ENCODE results near the gene GMPS.
"Not testable (repeated sequence)": the region's sequence is repeated elsewhere in the genome, so short reads cannot be mapped to it uniquely, and the experiment has no call there.

The GMPS gene

DNA sequence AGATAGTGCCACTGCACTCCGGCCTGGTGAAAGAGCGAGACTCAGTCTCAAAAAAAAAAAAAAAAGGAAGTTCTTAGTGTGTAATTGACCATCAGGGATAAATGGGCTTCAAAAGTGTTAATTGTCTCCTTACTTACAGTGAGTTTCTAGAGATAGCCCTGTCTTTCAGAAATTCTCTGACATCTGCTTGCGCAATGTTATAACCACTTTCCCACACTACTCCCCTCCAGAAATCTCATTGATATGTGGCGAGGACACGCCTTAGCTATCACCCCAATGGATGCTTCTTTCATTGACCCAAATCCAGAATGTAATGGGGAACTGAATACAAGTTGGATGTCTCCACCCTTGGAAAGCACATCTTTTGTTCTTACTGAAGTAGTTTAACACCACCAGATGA, 70.9 kb downstream of the GMPS start:
- no peak for DNase-seq (ENCODE audit: low spot score)

DNA sequence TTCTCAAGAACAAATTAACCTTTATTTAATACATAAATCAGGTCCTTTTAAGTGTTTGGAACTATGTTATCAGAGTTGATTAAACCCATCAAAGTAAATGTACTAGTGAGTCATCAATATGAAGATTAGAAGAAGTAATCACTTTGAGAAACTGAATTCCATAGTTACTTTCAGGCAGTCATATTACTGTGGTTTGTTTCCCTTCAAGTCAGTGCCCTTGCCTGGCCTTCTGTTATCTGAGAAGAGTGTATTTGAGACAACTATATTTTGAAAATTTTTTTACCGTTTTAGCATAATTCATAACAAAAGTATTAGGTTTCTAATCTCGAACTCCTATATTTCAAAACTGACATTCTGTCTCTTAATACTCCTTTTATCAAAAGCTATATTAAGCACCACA, 73.6 kb downstream of the GMPS start:
- no peak for DNase-seq (ENCODE audit: low spot score)

DNA sequence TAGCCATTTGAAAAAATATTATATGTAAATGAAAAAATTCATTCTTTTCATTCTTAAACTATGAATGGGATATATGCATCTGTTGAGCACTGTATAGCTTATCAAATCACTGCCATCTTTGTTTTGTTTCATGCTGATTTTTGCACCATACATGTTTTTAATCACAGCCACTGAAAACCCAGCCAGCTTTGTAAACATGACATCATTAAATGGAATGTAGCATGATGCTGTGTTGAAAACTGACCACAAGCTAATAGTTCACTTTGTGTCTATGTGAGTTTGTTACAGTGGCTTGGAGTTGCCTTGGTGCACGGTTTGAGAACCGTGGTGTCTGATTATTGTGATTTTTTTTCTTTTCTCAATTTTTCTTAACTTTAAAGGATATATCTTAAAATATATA, 75.7 kb downstream of the GMPS start:
- DNase-seq (ENCODE audit: low spot score) = peak; percentile 12

DNA sequence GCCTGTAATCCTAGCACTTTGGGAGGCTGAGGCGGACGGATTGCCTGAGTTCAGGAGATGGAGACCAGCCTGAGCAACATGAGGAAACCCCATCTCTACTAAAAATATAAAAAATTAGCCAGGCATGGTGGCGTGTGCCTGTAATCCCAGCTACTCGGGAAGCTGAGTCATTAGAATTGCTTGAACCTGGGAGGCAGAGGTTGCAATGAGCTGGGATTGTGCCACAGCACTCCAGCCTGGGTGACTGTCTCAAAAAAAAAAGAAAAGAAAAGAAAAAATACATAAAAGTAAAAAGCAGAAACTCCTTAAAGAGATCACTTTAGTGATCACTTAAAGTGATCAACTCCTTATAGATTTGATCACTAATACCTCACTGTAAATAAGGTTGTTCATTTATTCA, 78.0 kb downstream of the GMPS start:
- DNase-seq (ENCODE audit: low spot score) = no peak

DNA sequence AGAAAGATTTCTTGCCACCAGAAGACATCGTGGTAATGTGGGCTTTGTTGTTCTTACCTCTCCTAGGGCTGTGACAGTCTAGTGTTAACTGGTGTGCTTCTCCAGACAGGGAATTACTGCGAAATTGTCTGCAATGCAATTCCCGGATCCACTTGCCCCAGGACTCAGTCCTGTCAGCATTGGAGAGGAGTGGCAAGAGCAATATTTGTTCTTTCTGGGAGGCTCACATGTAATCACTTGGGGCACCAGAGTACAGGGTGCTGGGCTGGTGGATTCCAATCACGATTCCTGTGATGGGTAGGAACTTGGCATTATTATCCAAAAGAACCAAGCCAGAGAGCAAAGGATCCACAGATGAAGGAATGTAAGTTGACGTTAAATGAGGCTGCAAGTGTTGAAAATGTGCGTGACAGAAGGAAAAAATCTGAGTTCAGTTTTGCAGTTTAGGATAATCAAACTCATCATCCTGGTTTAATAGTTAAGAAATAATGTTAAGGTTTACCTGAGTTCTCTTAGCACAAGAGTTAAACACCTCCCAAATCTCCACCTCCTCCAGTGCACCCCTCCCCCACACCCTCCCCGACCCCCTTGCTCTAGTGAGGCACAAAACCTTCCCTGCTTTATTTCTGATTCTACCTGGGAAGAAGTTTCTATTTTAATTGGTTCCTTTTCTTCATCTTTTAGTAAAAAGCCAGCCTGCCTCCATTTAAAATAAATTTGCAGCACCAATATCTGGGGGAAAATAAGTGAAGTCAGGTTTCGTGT, 79.2 kb downstream of the GMPS start:
- no peak for DNase-seq (ENCODE audit: low spot score)

DNA sequence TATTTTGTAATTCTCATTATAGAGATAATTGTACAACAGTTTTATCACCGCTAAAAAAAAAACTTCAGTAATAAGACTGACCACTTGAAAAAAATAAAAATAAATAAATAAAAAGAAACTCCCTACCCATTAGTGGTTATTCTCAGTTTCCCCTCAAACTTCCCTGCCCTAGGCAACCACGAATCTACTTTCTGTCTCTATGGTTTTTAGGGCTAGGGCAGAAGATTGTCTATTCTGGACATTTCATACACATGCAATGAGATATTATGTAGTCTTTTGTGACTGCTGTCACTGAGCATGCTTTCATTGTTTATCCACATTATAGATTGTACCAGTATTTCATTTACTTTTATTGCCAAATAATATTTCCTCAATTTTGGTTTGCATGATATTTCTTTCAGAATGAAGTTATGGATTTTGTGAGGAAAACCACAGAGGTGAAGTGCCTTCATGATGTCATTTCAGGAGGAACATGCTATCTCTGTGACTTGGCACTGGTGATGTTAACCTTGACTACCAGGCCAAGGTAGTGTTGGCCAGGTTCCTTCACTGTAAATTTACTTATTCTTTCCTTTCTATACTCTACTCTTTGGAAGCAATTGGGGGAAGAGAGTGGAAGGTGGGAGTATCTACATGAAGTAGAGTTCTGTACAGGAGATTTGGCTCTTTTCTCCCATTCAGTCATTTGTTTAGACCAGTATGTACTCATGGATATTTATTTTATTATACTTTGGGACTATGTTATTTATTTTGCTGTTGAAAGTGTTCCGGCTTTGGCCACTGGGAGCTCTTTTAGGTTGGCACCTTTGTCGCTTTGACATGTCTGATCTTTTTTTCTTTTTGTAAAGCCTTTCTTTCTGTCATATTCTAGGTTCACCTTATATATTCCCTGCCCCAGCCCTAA, 86.3 kb downstream of the GMPS start:
- DNase-seq (ENCODE audit: low spot score) = no peak

DNA sequence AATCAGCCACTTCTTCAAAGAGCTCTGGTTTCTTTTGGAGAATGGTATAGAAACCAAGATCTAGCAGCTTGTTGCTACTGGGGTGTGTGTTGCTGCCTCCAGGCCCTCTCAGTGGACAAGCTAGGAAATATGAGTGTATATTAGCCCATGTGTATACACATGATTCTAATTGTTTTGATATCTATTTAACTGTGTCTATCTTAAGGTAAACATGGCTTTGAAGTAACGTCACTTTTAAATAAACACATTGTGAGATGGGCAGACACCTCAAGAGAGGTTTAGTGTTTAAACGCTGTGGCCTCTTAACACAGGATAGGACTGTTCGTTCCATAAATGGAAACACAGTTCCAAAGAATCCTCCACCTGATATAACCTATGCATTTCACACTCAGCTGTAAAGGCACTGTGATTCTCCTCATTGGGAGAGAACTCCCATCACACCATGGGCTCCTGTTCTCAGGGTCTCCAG, 87.0 kb downstream of the GMPS start:
- DNase-seq (ENCODE audit: low spot score) = no peak

DNA sequence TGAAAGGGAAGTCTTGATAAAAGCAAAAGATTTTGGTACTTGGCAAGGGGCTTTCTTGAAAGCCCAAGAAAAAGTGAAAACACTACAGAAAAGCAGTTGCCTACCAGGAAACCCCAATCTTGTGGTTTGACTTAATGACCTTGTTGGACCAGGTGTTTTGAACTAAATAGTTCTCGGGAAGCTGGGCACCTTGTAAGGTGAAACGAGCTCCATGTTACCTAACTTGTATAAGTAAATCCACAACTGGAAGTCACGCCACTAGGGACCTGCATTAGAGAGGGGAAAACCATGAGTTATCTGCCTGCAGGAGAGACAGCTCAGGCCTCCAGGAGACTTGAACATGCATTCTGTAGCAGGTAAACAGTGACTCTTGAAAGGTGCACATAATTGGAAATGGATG, 88.2 kb downstream of the GMPS start:
- DNase-seq (ENCODE audit: low spot score) = no peak

DNA sequence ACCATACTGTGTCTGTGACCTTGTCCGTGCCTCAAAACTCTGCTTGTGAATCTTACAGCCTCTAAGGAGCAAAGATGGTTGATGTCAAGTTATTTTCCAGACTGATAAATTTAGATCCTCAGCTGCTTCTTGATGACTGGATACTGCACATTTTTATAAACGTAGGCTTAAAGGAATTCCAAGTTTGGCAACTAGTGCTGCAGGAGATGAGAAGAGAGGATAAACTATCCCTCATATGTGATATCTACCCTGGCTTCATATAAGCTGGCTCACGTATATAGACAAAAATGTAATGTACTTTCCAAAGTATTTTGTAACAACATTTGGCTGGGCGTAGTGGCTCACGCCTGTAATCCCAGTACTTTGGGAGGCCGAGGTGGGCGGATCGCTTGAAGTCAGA, 89.6 kb downstream of the GMPS start:
- no peak for DNase-seq (ENCODE audit: low spot score)

DNA sequence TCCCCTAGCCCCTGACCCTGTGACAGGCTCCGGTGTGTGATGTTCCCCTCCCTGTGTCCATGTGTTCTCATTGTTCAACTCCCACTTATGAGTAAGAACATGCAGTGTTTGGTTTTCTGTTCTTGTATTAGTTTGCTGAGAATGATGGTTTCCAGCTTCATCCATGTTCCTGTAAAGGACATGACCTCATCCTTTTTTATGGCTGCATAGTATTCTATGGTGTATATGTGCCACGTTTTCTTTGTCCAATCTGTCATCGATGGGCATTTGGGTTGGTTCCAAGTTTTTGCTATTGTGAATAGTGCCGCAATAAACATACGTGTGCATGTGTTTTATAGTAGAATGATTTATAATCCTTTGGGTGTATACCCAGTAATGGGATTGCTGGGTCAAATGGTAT, 90.6 kb downstream of the GMPS start:
- not testable (repeated sequence) for DNase-seq (ENCODE audit: low spot score)

DNA sequence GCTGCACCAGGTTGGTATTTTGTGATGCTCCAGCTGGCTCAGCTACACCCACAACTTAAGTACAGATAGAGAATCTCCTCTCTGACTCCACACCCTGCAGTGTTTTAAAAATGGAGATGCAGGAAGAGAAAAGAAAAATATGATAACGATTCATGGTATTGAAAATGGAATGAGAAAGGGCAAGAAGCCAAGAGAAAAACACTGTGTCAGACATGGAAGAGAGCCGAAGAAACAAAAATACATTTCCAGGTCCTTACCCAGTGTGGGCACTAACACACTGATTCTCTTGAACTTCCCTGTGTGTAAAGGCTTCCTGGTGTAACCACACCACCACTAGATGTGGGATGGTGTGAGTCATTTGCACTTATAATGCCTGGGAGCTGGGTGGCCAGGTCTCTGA, 93.1 kb downstream of the GMPS start:
- DNase-seq (ENCODE audit: low spot score) = no peak

DNA sequence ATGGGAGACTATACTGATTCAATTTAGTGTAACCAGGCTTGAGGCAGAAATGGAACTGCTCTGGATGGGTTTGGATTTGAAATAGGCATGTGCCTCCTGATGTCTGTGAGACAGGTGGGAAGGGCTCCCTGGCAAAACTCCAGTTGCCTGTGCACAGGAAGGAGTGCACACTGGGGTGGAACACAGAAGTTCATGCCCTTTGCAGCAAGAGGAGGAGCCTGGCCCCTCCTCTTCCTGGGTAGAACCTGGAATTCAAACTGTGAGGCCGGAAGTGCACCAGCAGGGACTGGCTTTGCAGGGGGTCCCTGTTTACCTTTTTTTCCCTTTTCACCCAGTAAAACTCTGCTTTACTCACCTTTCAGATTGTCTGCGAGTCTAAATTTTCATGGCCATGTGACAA, 99.9 kb downstream of the GMPS start:
- no peak for DNase-seq (ENCODE audit: low spot score)

DNA sequence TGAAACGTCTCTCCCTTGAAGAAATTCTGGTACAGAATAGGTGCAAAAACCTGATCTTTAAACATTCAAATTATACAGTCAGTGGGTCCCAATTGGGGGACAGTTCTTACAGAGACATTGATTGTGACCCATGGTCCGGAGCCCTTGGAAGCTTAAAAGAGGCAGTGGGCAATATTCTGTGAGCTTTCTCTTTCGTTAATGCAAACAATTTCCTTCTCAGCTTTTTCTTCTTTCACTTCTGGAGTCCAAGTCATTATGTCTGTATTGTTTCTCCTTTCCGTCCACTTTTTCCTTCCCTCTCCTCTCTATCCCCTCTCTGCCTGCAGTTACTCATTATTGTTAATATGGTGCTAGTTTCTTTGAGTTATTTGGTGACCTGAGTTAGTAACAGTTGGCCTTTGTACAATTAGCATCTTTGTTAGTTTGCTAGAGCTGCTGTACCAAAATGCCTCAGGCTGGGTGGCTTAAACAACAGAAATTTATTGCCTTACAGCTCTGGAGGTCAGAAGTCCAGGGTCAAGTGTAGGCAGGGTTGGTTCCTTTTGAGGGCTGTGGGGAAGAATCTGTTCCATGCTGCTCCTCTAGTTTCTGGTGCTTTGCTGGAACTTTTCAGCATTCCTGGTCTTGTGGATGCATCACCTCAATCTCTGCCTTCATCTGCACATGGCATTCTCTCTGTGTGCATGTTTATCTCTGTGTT, 102.6 kb downstream of the GMPS start:
- no peak for DNase-seq (ENCODE audit: low spot score)

DNA sequence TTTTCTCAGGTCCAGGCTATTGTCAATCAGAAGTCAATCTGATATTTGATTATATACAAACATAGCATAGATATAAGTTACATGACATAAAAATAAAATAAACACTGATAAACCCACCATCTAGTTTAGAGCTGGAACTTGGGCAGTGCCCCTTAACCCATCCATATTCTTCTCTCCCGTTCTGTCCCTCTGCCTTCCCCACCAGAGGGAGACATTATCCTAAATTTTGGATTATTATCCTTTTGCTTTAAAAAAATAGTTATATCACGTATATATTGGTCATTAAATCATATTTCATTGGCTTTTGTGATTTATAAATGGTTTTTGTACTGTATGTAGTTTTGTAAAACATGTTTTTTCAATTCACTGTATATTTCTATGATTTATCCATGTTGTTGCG, 107.9 kb downstream of the GMPS start:
- no peak for DNase-seq (ENCODE audit: low spot score)

DNA sequence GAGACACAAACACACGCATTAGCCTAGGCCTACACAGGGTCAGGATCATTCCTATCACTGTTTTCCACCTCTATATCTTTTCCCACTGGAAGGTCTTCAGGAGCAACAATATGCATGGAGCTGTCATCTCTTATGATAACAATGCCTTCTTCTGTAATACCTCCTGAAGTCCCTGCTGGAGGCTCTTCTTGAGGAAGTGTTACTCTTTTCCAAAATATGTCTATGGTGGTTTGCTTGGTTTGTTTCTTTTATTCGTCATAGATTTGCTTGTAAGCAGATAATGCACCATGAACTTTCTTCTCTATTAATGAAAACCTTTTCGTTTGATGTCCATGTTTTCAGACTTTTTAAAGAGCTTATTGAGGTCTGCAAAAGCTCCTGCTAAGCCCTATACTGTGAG, 109.3 kb downstream of the GMPS start:
- DNase-seq (ENCODE audit: low spot score) = no peak

DNA sequence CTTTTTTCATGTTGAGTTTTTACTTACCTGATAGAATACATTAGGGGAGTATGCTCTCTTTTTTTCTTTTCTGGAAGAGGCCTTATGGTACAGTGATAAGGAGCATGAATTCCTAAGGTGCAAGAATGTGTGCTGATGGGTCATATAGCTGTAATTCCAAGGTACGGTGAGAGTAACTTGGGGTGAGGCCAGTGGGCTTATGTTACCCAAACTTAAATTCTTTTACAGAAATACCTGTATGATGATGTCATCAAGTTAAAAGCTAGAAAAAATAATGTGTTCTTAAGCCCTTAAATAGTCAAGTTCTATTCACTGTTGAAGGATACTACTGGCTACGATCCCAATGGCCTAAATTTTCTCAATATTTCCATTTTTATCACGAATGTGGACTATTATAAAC, 111.2 kb downstream of the GMPS start:
- no peak for DNase-seq (ENCODE audit: low spot score)

DNA sequence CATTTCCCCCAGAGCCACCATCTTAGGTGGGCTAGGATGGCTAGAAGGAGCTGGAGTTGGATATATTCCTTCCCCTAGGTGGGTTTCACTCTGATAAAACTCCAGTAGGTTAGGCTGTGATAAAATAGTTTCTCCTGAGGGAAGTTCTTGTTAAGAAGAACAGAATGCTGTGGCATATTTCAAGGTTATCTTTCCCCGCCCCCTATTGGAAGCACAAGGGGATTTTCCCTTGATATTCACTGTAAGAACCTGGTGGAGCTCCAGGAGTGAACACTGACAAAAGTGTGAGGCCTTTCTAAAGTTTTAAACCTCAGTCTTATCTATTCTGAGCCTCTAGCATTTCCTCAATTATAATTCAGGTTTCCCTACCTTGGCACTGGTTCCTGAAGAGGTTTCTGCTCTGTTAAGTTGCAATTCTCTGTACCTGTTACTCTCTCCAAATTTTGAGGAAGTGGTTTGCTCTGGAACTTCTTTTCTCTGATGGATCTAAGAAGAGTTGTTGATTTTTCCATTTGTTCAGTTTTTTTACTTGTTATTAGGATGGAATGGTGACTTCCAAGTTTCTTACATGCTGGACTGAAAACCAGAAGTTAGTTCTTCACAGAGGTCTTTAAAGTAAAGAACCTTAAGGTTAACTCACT, 113.5 kb downstream of the GMPS start:
- DNase-seq (ENCODE audit: low spot score) = no peak

DNA sequence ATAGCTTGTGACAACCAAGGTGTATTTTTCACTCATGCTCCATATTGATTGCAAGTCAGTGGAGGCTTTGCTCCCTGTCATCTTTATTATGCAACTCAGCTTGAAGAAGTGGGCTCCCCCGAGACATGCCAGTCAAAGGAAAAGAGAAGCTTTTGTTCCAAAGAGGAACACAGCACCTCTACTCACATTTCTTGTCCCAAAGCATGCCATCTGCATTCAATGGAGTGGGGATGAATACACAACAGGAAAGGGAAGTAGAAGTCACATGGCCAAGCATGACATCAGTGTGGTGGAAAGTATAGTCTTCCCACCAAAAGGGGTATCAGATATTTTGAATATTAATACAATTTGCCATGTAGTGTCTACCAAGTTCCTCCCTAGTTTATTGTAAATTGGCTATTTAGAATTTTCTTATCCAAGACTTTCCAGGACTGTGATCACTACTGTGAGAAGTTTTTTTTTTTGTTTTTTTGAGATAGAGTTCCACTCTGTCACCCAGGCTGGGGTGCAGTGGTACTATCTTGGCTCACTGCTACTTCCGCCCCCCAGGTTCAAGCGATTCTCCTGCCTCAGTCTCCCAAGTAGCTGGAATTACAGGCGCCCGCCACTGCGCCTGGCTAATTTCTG, 114.5 kb downstream of the GMPS start:
- no peak for DNase-seq (ENCODE audit: low spot score)

DNA sequence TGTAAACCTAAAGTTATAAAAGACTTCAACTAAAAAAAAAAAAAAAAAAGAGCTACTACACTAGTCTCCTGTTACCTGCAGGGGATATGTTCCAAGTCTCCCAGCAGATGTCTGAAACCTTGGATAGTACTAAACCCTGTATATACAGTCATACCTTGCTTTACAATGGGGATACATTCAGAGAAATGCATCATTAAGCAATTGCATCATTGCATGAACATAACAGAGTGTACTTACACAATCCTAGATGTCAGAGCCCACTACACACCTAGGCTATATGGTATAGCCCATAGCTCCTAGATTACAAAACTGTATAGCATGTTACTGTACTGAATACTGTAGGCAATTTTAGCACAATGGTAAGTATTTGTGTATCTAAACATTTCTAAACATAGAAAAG, 119.1 kb downstream of the GMPS start:
- no peak for DNase-seq (ENCODE audit: low spot score)

DNA sequence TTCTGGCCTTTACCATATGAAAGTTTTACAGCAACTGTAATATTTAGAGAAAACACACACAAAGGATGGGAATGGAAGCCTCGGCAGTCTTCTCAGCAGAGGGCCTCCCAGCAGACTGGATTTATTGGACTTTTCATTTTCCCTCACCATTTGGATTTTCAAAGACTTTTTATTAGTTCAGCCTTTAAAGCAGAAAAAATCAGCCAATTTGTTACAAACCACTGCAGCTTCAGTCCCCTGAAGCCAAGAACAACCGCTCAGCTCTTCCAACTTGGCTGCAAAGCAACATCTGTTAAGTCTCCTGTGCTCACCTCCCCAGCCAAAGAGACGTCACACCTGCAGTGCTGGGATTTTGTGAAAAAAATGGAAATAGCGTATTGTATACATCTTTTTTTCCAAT, 120.8 kb downstream of the GMPS start:
- DNase-seq (ENCODE audit: low spot score) = no peak

DNA sequence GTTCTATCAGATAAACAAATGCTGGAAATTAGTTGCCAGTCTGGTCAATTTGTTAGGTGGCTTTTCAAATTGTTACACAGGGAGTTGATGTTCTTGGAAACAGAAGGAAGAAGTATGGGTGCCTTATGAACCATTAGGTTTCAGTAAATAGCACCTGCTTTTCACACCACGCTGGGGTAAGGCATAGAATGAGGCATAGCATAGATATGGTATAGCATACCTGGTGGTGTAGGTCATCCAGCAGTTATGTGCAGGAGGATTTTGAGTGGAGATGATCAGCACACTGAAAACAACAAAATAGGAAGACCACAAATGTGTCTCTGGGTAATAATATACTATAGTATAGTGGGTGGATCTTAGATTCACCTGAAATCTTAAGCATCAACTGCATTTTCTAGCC, 121.4 kb downstream of the GMPS start:
- no peak for DNase-seq (ENCODE audit: low spot score)
